NCI-H510A treated with DMSO at 0.1 percent for 48 hours (cell line): Measurements from ENCODE around the gene CDH22.

Experiments used
- DNase-seq: peaks from one replicate; lab custom pipeline; 2025; lab: John Stamatoyannopoulos, UW

The CDH22 gene

GRCh38 chr20:46139908-46140482 lies 168.3 kb downstream of the CDH22 start:
- peak; percentile 88 for DNase-seq

- no peak for DNase-seq
These were observed 168.9 kb downstream of the CDH22 start for GRCh38 chr20:46139266-46139889.

DNA sequence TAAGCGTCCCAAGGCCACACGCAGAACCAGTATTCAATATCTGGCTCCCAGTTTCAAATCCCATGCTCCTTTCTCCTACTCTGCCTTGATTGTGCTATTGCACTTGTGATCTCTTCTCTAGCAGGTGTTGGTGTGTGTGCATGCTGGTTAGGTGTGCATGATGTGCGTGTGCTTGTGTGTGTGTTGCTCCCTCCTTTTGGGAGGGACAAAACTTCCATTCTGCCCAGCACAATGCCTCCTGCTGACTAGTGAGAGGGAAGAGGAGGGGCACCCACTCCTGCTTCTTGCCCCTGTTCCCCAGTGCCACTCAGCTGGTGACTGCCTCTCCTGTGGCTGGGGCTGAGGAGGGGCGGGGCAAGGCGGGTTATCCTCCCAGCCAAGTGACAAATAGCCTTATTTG lies 170.5 kb downstream of the CDH22 start:
- DNase-seq = no peak

GRCh38 chr20:46135856-46136633 lies 172.3 kb downstream of the CDH22 start:
- DNase-seq = no peak

DNA sequence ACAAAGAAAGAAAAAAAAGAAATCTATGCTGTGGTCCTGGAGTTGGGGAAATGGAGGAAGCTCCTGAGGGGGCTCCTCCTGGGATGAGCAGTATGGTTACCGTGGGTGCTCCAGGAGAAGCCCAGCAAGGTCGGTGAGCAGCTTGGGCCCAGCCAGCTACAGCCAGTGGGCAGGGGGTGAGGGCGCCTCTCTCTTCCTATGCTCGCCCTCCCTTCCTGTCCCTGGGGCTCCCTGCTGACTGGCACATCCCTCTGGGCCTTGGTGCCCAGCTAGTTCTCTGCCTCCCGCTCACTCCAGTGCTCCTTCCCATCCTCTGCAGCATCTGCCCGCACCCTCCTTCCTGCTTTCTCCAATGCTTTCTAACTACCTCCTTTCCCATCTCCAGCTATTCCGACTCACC lies 173.6 kb downstream of the CDH22 start:
- no peak for DNase-seq

DNA sequence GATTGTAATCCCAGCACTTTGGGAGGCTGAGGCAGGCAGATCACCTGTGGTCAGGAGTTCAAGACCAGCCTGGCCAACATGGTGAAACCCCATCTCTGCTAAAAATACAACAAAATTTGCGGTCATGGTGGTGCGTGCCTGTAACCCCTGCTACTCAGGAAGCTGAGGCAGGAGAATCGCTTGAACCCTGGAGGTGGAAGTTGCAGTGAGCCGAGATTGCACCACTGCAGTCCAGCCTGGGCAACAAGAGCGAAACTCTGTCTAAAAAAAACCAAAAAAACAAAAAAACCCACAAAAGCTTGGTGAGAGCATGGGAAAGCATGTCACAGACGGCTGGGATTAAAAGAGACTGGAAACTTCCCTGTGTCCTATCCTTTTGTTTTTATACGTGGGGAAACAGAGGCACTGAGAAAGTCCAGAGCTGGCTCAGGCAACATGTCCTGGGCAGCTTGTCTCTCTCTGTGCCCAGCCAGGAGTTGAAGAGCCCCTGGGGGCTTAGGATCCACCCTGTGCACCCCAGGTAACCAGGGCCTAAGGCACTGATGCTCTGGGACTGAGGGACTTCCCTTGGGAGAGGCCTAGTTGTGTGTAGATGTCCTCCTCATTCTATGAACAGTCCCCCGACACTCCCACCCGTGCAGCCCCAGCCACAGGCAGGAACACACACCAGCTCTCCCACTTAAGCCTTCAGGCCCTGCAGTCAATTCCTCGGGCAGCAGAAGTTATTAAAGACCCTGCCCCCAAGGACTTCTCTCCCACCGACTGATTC lies 174.2 kb downstream of the CDH22 start:
- DNase-seq = no peak

GRCh38 chr20:46132705-46133120 lies 175.6 kb downstream of the CDH22 start:
- peak; percentile 74 for DNase-seq

- DNase-seq = no peak
These were observed 176.9 kb downstream of the CDH22 start for GRCh38 chr20:46131396-46131795.

- peak; percentile 81 for DNase-seq
These were observed 177.8 kb downstream of the CDH22 start for GRCh38 chr20:46130534-46130933.

DNA sequence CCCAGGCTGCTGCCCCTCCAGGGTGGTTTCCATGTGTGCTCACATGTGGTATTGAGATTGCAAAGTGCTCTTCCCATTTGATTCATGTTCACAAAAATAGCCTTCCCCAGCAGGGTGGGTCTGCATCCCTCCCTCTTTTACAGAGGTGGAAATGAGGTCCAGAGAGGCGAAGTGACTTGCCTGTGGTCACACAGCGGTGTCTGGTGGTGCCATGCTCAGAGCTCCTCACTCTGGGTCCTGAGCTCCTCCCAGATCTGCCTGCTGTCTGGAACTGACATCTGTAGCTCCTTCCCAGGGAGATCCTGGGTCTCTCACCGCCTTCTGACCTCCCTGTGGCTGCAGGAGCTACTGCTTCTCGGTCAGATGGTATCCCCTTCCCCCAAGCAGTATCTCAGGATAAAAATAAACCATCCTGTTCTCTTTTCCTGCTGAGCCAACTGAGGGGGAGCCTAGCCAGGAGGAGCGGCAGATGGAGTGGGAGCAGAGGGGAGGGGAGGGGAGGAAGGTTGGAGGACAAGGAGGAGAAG lies 178.3 kb downstream of the CDH22 start:
- peak; percentile 74 for DNase-seq

DNA sequence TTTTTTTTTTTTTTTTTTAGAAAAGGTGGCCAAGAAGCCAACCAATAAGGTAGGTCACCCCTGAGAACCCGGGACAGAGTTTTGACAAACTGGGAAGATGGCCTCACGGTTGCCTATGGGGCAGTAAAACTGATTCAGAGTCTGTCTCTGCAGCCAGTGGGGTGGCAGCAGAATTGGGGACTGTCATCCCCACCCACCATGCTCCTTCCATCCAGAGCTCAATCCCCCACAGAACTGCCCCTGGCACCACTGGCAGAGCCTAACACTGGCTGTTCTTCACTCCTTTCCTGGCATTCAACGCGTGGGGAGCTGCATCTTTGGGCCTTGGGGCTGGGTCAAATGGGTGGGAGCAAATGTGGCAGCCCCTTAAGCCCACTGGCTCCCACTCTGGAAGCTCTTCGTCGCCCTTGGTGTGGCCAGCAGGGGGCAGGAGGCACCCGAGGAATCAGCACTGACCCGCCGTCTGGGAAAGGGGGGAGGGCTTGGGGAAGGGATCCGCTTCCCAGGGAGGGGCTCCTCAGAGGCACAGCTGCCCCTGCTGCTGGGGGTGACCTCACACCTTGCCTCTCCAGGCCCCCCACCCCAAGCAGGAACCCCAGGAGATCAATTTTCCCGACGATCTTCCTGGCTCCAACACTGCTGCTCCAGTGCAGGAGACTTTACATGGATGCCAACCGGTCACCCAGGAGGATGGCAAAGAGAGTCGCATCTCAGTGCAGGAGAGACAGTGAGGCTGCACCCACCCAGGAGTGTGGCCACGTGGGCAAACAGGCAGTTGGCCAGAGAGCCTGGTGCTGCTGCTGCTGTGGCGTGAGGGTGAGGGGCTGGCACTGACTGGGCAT lies 179.8 kb downstream of the CDH22 start:
- peak; percentile 20 for DNase-seq

DNA sequence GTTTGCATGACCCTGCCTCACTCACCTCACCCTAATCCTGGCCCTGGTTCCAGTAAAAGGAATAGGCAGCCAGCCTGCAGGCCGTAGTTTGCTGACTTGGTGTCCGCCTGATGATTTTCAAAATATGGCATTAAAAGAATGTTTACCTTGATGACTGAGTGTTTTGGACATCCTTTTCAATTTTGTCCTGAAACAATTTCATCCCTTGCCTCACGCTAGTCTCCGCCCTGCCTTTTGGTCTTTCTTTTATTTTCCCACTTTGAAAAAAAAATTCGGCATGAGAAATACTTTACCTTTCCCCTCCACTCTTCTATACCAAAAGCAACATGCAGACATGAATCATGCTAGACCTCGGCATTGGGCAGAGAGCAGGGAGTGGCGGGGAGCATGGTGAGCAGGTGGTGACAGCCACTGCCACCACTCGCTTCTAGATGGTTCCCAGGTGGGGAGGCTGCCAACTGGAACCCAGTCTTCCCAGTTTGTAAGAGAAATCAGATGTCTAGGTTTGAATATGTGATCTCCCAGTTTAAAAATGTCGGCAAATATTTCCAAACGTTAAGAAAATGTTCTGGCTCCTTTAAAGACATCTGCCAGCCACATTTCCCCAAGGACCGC lies 180.8 kb downstream of the CDH22 start:
- no peak for DNase-seq

DNA sequence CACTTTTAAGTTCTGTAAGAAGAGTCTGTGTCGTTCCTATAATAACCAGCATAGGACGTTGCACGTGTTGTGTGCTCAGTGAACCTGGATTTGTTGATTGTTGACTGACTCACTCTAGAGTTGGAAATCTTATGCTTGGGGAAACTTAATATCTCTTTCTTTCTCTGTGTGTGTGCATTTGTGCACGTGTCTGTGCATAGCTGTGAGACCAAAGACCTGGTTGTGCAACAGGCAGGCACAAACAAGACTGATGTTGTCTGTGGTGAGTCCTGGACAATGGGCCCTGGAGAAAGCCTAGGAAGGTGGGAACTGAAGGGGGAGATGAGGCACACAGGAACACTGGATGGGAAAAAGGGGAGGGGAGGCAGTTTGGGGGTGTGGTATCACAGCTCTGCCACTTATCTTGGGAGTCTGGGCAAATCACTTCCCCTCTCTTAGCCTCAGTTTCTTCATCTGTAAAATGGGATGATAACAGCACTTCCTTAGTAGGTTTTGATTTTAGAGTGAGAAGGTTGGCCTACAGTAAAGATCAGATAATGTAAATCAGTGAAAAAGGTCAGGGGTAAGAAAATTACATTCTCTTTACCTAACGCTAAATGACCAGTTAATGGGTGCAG lies 181.8 kb downstream of the CDH22 start:
- no peak for DNase-seq
